ENCODE results near the gene KIF6. TPM values are rescaled to one million over a fixed set of nuclear protein-coding genes. Genes with fewer than 3 reads are reported as not detected.

Gene KIF6
- total RNA-seq, 1 donor: 0.27 TPM

DNA sequence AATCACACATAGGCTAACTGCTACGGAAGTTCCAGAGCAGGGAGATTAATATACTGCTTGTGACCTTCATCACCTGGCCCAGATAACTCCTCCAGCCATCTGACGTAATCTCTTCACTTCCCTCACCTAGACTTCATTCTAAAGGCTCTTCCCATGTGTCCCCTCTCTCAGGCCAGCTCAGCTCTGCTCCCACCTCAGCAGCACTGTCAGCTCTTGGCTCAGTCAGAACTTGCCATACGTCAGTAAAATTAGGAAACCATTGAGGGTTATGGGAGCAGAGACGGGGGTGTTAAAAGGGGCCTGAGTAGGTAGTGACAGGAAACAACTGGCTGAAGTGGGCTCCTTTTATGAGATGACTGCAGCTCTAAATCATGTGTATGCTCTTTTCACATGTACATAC, 101.5 kb downstream of the KIF6 start:
- H3K4me3 ChIP-seq (ENCODE audit: low read depth, low read length): no peak overlapping the region
- DNase-seq (ENCODE audit: low read depth): no peak
- TF ChIP-seq, protein P1, sequence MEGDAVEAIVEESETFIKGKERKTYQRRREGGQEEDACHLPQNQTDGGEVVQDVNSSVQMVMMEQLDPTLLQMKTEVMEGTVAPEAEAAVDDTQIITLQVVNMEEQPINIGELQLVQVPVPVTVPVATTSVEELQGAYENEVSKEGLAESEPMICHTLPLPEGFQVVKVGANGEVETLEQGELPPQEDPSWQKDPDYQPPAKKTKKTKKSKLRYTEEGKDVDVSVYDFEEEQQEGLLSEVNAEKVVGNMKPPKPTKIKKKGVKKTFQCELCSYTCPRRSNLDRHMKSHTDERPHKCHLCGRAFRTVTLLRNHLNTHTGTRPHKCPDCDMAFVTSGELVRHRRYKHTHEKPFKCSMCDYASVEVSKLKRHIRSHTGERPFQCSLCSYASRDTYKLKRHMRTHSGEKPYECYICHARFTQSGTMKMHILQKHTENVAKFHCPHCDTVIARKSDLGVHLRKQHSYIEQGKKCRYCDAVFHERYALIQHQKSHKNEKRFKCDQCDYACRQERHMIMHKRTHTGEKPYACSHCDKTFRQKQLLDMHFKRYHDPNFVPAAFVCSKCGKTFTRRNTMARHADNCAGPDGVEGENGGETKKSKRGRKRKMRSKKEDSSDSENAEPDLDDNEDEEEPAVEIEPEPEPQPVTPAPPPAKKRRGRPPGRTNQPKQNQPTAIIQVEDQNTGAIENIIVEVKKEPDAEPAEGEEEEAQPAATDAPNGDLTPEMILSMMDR (IDR thresholded peaks at IDR 0.05; ENCODE audit: insufficient read depth, low read length): no peak

- no peak for DNase-seq (ENCODE audit: low read depth)
- H3K4me3 ChIP-seq (ENCODE audit: low read depth, low read length): no peak overlapping the region
- TF ChIP-seq, protein P1 (IDR thresholded peaks at IDR 0.05; ENCODE audit: insufficient read depth, low read length): no peak
These were observed 107.7 kb downstream of the KIF6 start for GRCh38 chr6:39617520-39617919.

GRCh38 chr6:39617026-39617425, 108.2 kb downstream of the KIF6 start:
- DNase-seq (ENCODE audit: low read depth): no peak
- no peak overlapping the region for H3K4me3 ChIP-seq (ENCODE audit: low read depth, low read length)
- TF ChIP-seq, protein P1 (IDR thresholded peaks at IDR 0.05; ENCODE audit: insufficient read depth, low read length): no peak

DNA sequence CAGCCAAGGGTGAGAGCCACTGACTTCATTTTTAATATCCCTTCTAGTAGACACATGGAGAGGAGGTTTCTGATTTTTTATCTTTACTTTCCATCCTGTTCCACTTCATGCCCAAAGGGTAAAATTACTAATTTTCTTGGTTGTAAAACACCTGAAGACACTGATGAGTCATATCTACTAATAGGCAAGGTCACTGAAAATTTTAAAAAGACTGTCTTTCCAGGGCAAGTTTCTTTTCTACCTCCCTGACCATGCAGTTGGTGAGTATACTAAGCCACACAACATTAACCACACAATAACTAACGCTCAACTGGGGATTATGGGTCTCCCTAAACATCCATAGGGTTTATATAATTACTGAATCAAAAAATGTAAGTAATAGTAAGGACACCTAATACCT, 109.6 kb downstream of the KIF6 start:
- no peak for DNase-seq (ENCODE audit: low read depth)
- TF ChIP-seq, protein P1 (IDR thresholded peaks at IDR 0.05; ENCODE audit: insufficient read depth, low read length): no peak
- no peak overlapping the region for H3K4me3 ChIP-seq (ENCODE audit: low read depth, low read length)

GRCh38 chr6:39614393-39614950, 110.7 kb downstream of the KIF6 start:
- no peak for DNase-seq (ENCODE audit: low read depth)
- H3K4me3 ChIP-seq (ENCODE audit: low read depth, low read length): no peak overlapping the region
- TF ChIP-seq, protein P1 (IDR thresholded peaks at IDR 0.05; ENCODE audit: insufficient read depth, low read length): no peak

DNA sequence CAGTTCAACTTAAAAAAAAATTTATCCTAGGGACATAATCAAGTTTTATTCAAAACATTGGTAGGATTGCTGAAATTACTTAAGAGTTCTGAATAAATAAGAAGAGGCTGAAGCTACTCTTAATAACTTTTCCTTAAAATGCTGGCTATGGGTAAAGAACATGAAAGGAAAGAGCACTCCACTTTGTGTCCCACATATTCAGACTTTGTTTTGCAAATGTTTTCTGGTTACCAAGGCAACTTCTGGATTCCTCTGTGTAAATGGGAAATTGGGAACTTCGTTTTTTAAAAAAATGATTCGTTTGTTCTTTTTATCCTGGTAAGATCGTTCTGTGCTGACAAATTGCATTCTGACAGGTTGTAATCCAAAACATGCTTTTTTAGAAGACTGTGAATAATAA, 115.0 kb downstream of the KIF6 start:
- DNase-seq (ENCODE audit: low read depth): no peak
- H3K4me3 ChIP-seq (ENCODE audit: low read depth, low read length): no peak overlapping the region
- TF ChIP-seq, protein P1 (IDR thresholded peaks at IDR 0.05; ENCODE audit: insufficient read depth, low read length): no peak

Measured in fibroblast of the aortic adventitia (primary cell).